GM12872 (cell line): ENCODE measurements around the gene SRC.

Experiments
- TF ChIP-seq, protein P1 (sequence below): IDR thresholded peaks from 3 replicates; pipeline ENCODE4 v1.5.1; 2011; ENCODE audit warnings: low read depth, mild to moderate bottlenecking, low read length, moderate library complexity; ENCODE audit not compliant: insufficient read depth

Gene SRC

DNA sequence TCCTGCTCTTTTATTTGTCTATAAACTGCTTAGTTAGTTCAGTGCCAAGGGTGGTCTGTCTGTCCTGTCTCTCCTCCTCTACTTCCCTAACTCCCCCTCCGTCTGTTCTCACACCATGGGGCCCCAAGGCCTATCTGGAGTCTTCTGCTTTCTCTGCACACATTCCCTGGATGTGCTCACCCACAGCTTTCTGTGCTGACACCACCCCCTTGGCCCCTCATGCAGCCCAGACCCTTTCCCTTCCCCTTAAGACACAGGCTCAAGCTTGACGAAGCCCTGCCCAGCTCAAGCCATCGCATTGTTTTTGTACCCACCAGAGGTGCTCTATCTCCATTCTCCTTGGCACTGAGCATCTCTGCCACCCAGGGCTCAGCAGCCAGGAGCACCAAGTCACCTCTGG is 97.0 kb downstream of the SRC start:
- TF ChIP-seq, protein P1, sequence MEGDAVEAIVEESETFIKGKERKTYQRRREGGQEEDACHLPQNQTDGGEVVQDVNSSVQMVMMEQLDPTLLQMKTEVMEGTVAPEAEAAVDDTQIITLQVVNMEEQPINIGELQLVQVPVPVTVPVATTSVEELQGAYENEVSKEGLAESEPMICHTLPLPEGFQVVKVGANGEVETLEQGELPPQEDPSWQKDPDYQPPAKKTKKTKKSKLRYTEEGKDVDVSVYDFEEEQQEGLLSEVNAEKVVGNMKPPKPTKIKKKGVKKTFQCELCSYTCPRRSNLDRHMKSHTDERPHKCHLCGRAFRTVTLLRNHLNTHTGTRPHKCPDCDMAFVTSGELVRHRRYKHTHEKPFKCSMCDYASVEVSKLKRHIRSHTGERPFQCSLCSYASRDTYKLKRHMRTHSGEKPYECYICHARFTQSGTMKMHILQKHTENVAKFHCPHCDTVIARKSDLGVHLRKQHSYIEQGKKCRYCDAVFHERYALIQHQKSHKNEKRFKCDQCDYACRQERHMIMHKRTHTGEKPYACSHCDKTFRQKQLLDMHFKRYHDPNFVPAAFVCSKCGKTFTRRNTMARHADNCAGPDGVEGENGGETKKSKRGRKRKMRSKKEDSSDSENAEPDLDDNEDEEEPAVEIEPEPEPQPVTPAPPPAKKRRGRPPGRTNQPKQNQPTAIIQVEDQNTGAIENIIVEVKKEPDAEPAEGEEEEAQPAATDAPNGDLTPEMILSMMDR = no peak

DNA sequence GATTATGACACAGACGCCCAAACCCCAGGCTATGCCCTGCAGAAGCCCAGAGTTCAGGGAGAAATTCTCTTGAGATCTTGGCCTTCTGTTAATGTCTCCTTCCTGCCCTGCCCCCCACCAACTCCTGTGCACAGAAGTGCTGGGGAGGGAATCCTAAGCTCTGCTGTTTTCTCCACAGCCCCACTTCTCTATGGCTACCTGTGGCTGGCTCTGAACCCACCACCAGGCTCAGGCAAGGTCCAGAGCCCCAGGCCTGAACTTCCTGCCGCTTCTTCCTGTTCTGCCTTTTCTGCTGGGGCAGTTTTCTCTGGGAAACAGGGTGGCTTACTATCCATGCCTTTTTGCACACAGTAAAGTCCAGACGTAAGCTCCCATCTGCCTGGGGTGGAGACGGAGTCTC is 97.7 kb downstream of the SRC start:
- TF ChIP-seq, protein P1 = no peak

DNA sequence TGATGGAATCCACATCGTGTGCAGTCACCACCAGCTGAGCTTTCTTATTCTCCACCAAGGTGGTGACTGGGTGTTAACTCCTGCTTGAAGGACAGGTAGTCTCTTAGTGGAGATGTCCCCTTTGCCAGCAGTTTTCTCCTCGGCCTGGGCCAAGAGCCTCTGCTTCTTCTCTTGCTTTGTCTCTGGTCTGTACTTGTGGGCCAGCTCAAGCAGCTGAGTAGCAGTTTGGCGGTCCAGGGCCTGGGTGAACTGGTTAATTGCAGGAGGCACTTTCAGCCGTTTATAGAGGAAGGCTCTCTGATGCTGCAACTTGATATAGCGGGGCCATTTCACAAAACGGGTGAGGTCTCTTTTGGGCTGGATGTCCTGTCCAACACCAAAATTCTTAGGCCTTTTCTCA is 99.1 kb downstream of the SRC start:
- TF ChIP-seq, protein P1 = no peak

DNA sequence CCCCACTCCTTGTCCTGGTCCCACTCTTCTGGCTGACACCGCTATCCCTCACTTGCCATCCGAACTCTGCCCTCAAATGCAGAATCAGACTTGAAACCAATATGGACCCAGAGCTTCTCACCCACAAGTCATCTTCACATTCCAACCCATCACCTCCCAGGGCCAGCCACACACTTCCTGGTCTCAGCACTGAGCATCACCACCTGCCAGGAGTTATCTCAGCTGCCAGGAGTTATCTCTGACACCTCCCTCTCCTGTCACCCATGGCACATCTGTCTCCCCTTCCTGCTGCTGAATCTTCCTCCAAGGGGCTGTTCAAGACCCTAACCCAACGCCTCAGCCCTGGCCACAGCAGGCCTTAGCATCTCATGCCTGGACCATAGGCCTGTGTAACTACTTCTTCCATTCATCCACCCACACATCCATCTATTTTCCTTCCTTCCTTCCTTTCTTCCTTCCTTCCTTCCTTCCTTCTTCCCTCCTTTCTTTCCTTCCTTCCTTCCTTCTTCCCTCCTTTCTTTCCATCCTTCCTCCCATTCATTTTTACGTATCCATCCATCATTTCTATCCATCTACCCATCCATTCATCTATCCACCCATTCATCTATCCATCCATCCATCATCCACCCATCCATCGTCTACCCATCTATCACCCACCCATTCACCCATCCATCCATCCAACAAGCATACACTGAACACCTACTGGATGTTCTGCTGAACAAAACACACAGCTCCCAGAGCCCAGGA is 100.5 kb downstream of the SRC start:
- TF ChIP-seq, protein P1 = no peak

DNA sequence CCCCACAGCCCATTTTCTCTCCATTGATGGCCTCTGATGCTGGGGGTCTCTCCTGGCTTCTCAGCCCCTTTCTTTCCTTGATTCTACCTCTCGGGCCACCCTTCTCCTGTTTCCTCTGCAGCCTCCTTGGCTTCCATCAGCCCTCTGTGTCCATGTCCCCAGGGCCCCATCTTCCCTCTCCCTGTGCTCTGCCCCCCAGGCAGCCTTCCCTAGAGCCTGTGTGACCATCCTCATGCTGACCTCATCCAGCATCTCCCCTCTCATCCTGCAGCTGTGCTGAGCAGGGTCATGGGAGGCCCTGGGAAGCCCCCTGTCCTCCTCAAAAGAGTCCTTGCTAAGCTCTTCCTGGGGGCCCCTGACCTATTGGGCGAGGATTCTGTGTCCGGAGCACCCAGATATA is 101.7 kb downstream of the SRC start:
- TF ChIP-seq, protein P1 = no peak

DNA sequence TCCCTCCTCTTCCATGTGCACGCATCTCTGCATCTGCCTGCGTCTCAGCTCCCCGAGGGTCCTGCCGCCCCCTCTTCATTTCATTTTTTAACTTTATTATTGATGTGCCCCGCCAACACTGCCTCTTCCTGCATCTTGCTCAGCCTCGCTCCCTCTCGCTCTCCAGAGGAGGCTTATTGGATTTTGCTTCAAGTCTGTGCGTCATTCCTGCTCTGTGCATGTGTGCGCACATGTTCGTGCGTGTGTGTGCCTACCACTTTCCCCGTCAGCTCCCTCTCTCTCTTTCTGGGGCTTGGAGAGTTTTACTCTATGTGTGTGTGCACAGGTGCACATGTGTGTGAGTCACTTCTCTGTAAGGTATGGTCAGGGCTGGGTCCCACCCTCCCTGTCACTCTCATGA is 103.3 kb downstream of the SRC start:
- TF ChIP-seq, protein P1 = no peak

DNA sequence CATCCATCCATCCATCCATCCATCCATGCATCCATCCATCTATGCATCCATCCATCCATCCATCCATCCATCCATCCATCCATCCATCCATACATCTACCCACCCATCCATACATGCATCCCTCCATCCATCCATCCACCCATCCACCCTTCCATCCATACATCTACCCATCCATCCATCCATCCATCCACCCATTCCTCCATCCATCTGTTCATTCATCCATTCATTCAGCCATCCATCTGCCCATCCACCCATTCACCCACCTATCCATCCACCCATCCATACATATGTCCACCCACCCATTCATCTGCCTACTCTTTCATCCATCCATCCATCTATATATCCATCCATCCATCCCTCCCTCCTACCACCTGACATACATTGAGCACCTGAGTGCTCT is 104.4 kb downstream of the SRC start:
- TF ChIP-seq, protein P1 = no peak
